Uterus (tissue), 4 donors: Measurements from ENCODE around the gene BABAM2. TPM values are rescaled to one million over a fixed set of nuclear protein-coding genes. Genes with fewer than 3 reads are reported as not detected.
"Not testable (repeated sequence)": the region's sequence is repeated elsewhere in the genome, so short reads cannot be mapped to it uniquely, and the experiment has no call there.

Experiments used
- DNase-seq, 2 donors: peaks; one replicate each; pipeline ENCODE4 v3.0.0-alpha.2; 2019 to 2020
- H3K27ac ChIP-seq, 2 donors: fragments of 200-600 bp; sonication (generic); 1 replicate in 1 of 2; 2 replicates in 1 of 2; pipeline ENCODE4 v1.5.1; 2016 to 2018
- H3K27me3 ChIP-seq, 2 donors: fragments of 200-600 bp; sonication (generic); one replicate each; pipeline ENCODE4 v1.5.1; 2018 to 2019; ENCODE audit warnings: control low read depth in 1 of 2
- H3K36me3 ChIP-seq, 2 donors: fragments of 200-600 bp; sonication (generic); one replicate each; pipeline ENCODE4 v1.5.1; 2019; ENCODE audit warnings: control low read depth in 1 of 2
- H3K4me1 ChIP-seq, 2 donors: fragments of 200-600 bp; sonication (generic); one replicate each; pipeline ENCODE4 v1.5.1; 2018 to 2019; ENCODE audit warnings: control low read depth in 1 of 2
- H3K4me3 ChIP-seq, 2 donors: fragments of 200-600 bp; sonication (generic); 1 replicate in 1 of 2; 2 replicates in 1 of 2; pipeline ENCODE4 v1.5.1; 2018 to 2019; ENCODE audit warnings: mild to moderate bottlenecking in 1 of 2
- H3K9me3 ChIP-seq, 2 donors: fragments of 200-600 bp; sonication (generic); one replicate each; pipeline ENCODE4 v1.5.1; 2019; ENCODE audit warnings: control low read depth in 1 of 2
- POLR2A ChIP-seq, 2 donors: fragments of 450-650 bp; IDR thresholded peaks; one replicate each; pipeline ENCODE4 v1.6.1; 2016; ENCODE audit warnings: antibody characterized with exemption in 2 of 2, mild to moderate bottlenecking in 1 of 2, moderate library complexity in 1 of 2
- intact Hi-C: fragments of 100-400 bp; cut with DNase I; formaldehyde crosslinking; loops from one replicate; pipeline ENCODE4 v1.15.1; 2023; ENCODE audit warnings: low total_unique reads
- total RNA-seq, 4 donors: library from RNA; depleted of rRNA in 3 of 4; stranded (reverse); fragments of >200 nt in 3 of 4; gene quantifications; one replicate each; pipeline versions ENCODE4 v1.1.0 to v1.2.4, GENCODE V29; 2014 to 2023
- TF ChIP-seq, protein P1 (sequence below), 4 experiments: fragments of 200-600 bp in 2 of 4; fragments of 450-650 bp in 2 of 4; sonication (generic) in 2 of 4; IDR thresholded peaks; one replicate each; pipeline ENCODE4 v1.5.1; 2016 to 2019; ENCODE audit warnings: antibody characterized with exemption in 4 of 4, mild to moderate bottlenecking in 2 of 4, moderate library complexity in 1 of 4
- donor health status: DM: yes; HTN: yes; CAD: no.

BABAM2 gene
- total RNA-seq, 4 donors from 2014 or later: 24.1 to 62.1 (median 32.5) TPM

DNA sequence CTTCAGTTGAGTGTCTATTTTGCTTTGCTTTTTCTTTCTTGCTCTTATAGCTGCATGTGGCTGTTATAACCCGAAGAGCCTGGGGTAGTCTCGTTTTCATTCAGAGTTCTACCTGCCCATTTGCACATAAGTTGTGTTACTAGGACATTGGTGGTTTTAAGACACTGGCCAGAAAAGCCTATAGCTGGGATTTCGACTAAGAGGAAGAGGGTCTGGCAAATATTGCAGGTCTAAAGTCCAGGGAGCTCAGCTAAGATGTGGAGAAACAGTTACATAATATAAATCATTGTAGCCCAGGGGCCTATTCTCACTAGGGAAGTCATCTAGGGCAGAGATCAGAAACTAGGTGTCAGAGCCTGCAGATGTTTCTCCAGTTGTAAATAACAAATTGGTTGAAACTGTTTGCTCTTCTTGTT, 120.8 kb downstream of the BABAM2 start:
- H3K4me1 ChIP-seq: no peaks in the 10 kb centered on the region
- no peak for DNase-seq
- no peaks in the 10 kb centered on the region for H3K36me3 ChIP-seq
- H3K9me3 ChIP-seq: no peaks in the 10 kb centered on the region
- TF ChIP-seq, protein P1, sequence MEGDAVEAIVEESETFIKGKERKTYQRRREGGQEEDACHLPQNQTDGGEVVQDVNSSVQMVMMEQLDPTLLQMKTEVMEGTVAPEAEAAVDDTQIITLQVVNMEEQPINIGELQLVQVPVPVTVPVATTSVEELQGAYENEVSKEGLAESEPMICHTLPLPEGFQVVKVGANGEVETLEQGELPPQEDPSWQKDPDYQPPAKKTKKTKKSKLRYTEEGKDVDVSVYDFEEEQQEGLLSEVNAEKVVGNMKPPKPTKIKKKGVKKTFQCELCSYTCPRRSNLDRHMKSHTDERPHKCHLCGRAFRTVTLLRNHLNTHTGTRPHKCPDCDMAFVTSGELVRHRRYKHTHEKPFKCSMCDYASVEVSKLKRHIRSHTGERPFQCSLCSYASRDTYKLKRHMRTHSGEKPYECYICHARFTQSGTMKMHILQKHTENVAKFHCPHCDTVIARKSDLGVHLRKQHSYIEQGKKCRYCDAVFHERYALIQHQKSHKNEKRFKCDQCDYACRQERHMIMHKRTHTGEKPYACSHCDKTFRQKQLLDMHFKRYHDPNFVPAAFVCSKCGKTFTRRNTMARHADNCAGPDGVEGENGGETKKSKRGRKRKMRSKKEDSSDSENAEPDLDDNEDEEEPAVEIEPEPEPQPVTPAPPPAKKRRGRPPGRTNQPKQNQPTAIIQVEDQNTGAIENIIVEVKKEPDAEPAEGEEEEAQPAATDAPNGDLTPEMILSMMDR (IDR thresholded peaks at IDR 0.05): no peak
- TF ChIP-seq POLR2A (IDR thresholded peaks at IDR 0.05): no peak
- H3K27ac ChIP-seq: no peak overlapping the region
- H3K4me3 ChIP-seq: no peak overlapping the region
- no peaks in the 10 kb centered on the region for H3K27me3 ChIP-seq
- intact Hi-C loops: no loop called here

DNA sequence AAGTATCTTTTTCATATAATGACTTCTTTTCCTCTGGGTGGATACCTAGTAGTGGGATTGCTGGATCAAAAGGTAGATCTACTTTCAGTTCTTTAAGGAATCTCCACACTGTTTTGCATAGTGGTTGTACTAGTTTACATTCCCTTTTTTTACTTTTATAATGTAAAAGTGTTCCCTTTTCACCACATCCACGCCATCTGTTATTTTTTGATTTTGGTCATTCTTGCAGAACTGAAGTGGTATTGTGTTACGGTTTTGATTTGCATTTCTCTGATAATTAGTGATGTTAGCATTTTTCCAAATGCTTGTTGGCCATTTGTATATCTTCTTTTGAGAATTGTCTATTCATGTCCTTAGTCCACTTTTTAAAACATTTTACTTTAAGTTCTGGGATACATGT, 127.9 kb downstream of the BABAM2 start:
- H3K4me3 ChIP-seq, H3K36me3 ChIP-seq, DNase-seq, intact Hi-C loops, H3K9me3 ChIP-seq, H3K27me3 ChIP-seq, H3K4me1 ChIP-seq, H3K27ac ChIP-seq: not testable (repeated sequence)

DNA sequence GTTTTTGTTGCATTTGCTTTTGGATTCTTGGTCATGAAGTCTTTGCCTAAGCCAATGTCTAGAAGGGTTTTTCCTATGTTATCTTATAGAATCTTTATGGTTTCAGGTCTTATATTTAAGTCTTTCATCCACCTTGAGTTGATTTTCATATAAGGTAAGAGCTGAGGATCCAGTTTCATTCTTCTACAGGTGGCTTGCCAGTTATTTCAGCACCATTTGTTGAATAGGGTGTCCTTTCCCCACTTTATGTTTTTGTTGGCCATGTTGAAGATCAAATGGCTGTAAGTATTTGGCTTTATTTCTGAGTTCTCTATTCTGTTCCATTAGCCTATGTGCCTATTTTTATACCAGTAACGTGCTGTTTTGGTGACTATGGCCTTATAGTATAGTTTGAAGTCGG, 129.0 kb downstream of the BABAM2 start:
- H3K4me1 ChIP-seq, H3K9me3 ChIP-seq, H3K27me3 ChIP-seq, DNase-seq, H3K27ac ChIP-seq, H3K36me3 ChIP-seq, intact Hi-C loops, H3K4me3 ChIP-seq: not testable (repeated sequence)

DNA sequence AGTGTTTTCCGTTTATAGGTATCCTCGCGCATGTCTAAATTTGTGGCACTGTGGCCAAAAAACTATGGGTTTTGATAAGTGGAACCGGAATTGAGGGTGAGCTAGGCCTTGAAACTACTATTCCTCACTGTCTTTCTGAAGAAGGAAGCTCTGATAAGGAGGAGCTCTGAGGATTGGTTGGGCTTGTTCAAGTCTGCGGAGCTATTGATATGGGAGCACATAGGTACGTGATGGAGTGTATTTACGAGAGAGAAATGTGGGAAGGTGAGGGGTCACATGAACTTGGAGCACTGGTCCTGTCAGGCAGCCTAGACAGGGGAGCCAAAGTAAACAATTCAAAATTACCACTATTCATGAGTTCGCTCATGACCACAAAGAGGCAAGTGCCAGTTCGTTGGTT, 131.4 kb downstream of the BABAM2 start:
- Histone ChIP-seq H3K36me3 (no peaks in the 10 kb centered on the region), H3K27ac (no peak overlapping the region), H3K4me3 (no peak overlapping the region), H3K9me3 (no peaks in the 10 kb centered on the region), H3K4me1 (no peaks in the 10 kb centered on the region), H3K27me3 (no peaks in the 10 kb centered on the region)
- DNase-seq: no peak
- no peak for TF ChIP-seq POLR2A (IDR thresholded peaks at IDR 0.05)
- TF ChIP-seq, protein P1 (IDR thresholded peaks at IDR 0.05): no peak
- intact Hi-C loops: no loop called here

DNA sequence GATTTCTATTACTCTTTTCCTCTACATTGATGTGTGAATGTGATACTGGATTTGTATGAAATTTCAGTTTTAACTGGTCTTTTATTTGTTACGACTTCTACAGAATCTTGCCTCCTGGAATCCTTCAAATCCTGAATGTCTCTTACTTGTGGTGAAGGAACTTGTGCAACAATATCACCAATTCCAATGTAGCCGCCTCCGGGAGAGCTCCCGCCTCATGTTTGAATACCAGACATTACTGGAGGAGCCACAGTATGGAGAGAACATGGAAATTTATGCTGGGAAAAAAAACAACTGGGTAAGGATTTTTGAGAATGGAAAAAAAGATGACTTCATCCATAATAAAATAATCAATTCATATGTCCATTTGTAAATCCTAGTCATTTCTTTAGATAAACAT, 134.6 kb downstream of the BABAM2 start:
- H3K36me3 ChIP-seq: no peaks in the 10 kb centered on the region
- H3K27ac ChIP-seq: no peak overlapping the region
- no peak overlapping the region for H3K4me3 ChIP-seq
- H3K4me1 ChIP-seq: no peaks in the 10 kb centered on the region
- no peaks in the 10 kb centered on the region for H3K27me3 ChIP-seq
- DNase-seq: no peak
- no peaks in the 10 kb centered on the region for H3K9me3 ChIP-seq
- intact Hi-C loops: no loop called here
- TF ChIP-seq, protein P1 (IDR thresholded peaks at IDR 0.05): no peak
- TF ChIP-seq POLR2A (IDR thresholded peaks at IDR 0.05): no peak

DNA sequence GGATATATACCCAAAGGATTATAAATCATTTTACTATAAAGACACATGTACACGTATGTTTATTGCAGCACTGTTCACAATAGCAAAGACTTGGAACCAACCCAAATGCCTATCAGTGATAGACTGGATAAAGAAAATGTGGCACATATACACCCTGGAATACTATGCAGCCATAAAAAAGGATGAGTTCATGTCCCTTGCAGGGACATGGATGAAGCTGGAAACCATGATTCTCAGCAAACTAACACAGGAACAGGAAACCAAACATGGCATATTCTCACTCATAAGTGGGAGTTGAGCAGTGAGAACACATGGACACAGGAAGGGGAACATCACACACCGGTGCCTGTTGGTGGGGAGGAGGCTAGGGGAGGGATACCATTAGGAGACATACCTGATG, 135.7 kb downstream of the BABAM2 start:
- H3K4me1 ChIP-seq, DNase-seq, H3K27me3 ChIP-seq, intact Hi-C loops, H3K27ac ChIP-seq, H3K36me3 ChIP-seq, H3K4me3 ChIP-seq, H3K9me3 ChIP-seq: not testable (repeated sequence)

DNA sequence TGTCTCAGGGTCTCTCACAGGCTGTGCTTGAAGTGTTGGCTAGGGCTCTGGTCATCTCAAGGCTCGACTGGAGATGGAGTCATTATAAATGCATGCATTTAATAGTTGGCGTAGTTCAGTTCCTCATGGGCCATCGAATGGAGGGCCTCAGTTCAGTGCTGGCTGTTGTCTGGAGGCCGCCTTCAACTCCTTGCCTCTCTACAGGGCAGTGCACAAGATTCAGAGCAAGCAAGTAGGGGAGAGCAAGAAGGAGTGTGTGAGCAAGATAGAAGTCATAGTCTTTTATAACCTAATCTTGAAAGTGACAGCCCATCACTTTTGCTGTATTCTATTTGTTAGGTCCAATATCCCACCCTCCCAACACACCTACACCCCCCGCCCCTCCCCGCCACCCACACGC, 137.5 kb downstream of the BABAM2 start:
- no peak for DNase-seq
- intact Hi-C loops: no loop called here
- Histone ChIP-seq H3K4me3 (no peak overlapping the region), H3K36me3 (no peaks in the 10 kb centered on the region), H3K27me3 (no peaks in the 10 kb centered on the region), H3K27ac (no peak overlapping the region), H3K4me1 (no peaks in the 10 kb centered on the region), H3K9me3 (no peaks in the 10 kb centered on the region)
- TF ChIP-seq, protein P1 (IDR thresholded peaks at IDR 0.05): no peak
- no peak for TF ChIP-seq POLR2A (IDR thresholded peaks at IDR 0.05)
